GM21423 (cell line): ENCODE measurements around the gene CEP83.

Experiments used
- ATAC-seq: cut with Tn5 transposase; IDR thresholded peaks from one replicate; pipeline ENCODE4 v1.9.1; 2021; ENCODE audit warnings: mild to moderate bottlenecking, moderate library complexity; ENCODE audit not compliant: unreplicated experiment

Gene CEP83

DNA sequence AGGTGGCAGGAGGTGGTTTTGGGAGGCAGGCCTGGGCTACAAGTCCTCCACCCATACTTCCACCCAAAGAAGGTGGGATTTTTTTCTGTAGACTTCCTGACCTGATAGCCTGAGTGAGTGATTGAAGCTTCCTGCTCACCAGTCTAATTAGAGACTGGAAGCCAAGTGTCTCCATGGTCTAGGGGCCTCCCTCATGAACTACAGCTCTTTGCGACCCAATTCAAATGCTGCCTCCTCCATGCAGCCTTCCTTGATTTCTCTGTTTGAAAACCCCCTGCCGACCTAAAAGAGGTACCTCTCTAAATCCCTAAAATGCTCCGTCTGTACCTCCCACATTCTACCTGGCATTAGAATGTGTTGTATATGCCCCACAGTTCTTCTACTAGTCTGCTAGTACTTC, 186.4 kb downstream of the CEP83 start:
- ATAC-seq: no peak

GRCh38 chr12:94272280-94272679, 187.4 kb downstream of the CEP83 start:
- ATAC-seq: no peak

GRCh38 chr12:94271351-94271750, 188.3 kb downstream of the CEP83 start:
- ATAC-seq: no peak

- peak; percentile 45 for ATAC-seq
Observed at GRCh38 chr12:94269316-94269999, 190.2 kb downstream of the CEP83 start.

DNA sequence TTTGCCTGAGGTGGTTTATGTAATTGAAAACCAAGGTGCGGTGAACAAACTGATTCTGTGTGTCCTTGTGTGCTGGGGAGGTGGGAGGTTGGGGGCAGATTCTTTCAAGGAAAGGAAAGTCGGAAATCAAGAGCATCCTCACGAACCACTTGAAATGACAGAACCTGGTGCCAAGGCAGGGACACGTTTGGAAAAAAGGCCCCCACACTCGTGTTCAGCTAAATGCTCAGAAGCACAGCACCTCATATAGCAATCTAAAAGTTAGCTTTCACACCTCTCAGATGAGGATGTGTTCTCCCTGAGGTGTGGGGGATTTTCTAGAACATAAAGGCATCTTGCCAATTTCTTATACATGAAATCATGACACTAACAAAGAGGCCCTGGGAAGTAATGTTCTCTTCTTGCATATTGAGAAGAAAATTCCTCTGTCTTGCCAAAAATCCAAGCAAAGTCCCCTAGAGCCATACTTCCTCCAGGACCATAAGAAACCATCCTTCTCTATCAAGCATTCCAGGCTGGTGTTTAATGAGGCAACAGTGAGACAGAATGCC, 191.7 kb downstream of the CEP83 start:
- ATAC-seq: no peak

GRCh38 chr12:94267537-94267872, 192.2 kb downstream of the CEP83 start:
- ATAC-seq: no peak

- no peak for ATAC-seq
Observed at GRCh38 chr12:94266796-94267536, 192.7 kb downstream of the CEP83 start.

- no peak for ATAC-seq
Observed at GRCh38 chr12:94265966-94266745, 193.5 kb downstream of the CEP83 start.

- no peak for ATAC-seq
Observed at GRCh38 chr12:94265539-94265938, 194.1 kb downstream of the CEP83 start.

DNA sequence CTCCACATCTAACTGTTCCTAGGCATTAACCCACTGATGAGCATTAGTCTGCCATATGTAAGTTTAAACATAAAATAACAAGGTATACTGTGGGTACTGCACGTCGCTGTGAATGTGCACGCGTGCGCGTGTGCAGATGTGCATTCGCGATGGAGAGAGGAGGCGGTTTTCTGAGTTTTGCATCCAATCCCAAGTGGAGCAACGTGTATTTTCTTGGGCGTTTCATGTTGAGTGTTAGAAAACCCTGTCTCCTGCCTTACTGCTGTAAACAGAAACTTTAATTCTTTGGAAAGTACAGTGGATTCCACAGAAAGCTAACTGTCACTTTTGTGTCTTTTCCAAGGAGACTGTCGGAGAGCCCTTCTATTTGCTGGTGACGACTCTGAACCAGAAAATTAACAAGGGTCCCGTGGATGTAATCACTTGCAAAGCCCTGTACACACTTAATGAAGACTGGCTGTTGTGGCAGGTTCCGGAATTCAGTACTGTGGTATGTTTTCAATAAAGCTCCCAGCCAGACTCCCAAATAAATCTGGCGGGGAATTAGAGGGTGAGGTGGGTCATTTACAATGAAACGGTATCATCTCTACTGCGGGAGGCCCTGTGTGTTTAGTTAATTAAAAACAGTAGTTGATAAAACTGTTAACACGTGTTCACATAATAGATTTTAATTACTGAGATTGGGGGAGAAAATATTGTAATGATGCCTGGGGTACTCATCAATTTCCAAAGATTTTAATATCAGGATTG, 194.8 kb downstream of the CEP83 start:
- ATAC-seq: no peak

- ATAC-seq: no peak
Observed at GRCh38 chr12:94263905-94264561, 195.6 kb downstream of the CEP83 start.

DNA sequence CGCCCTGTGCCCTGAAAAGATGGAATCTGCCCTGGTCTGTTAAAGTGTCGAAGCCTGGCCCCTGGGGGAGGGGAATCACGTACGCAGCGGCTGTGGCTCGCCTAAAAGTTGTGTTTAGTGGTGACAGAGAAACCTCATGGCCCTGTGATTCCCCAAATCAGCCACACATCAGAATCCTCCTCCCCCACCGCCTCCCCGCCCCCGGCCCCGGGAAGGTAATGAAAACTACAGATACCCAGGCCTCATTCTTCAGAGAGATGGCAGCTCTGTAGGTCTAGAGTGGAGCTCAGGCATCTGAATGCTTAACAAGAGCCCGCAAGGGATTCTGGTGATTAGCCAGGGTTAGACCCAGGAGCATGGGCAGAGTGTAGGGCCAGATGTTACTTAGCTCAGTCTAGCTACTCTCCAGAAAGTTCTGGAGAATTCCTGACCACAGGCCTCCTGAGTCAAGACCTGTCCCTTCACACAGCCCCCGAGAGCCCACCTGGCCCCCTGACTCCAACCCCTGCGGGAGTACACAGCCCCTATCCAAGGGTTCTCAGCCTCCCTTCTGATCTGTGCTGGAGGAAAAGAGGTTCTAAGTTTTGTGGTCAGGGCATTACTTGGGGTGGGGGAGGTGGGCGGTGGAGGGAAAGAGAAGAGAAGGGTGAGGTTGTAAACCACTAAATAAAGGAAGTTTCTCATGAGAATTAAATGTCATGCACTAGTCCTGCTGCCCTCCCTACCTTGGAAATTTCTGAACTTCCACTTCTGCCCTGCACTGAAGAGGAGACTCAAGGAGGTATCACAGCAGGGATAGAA, 196.5 kb downstream of the CEP83 start:
- peak; percentile 43 for ATAC-seq

DNA sequence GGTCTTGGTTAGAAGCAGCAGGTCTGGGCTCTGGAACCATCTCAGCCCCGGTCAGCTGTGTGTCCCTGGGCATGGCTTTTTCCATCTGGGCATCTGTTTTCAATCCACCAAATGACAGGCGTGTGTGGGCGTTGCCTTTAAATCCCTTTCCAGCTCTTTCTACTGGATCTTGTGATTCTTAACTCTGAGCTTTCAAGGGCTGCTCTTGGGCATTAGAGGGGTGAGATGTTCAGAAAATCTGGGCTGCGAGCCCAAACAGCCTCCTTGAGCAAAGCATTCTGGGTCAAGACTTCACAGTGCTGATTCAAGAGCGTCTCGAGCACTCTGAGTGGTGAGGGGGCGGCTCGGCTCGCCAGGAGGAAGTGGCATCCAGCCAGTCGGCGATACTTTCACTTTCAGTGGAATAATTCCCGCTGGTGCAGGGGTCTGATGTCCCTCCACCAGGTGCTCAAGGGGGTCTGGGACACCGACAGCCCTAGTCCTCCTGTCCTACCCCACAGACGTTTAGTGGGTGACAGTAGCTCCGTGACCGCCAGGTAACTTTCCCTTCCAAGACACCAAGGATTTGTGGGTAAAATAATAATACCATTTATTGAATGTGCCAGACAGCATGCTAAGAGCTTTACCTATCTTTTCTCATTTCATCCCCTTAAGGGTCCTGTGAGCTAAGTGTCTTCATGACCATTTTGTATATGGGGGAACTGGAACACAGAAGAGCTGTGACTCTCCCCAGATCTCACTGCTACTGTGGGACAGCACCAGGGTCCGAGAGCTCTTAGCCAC, 197.2 kb downstream of the CEP83 start:
- ATAC-seq: peak; percentile 72

GRCh38 chr12:94261786-94262185, 197.9 kb downstream of the CEP83 start:
- ATAC-seq: no peak

GRCh38 chr12:94261119-94261518, 198.5 kb downstream of the CEP83 start:
- no peak for ATAC-seq

- ATAC-seq: no peak
Observed at GRCh38 chr12:94260717-94261116, 198.9 kb downstream of the CEP83 start.

DNA sequence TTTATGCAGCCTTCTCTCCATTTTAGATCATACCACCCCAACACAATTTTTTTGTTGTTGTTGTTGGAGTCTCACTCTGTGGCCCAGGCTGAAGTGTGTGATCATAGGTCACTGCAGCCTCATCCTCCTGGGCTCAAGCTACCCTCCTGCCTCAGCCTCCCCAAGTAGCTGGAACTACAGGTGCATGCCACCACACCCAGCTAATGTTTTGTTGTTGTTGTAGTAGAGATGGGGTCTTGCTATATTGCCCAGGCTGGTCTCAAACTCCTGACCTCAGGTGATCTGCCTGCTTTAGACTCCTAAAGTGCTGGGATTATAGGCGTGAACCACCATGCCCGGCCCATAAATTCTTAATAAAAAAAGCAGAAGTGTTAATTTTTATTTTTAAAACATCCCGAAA, 199.7 kb downstream of the CEP83 start:
- no peak for ATAC-seq

DNA sequence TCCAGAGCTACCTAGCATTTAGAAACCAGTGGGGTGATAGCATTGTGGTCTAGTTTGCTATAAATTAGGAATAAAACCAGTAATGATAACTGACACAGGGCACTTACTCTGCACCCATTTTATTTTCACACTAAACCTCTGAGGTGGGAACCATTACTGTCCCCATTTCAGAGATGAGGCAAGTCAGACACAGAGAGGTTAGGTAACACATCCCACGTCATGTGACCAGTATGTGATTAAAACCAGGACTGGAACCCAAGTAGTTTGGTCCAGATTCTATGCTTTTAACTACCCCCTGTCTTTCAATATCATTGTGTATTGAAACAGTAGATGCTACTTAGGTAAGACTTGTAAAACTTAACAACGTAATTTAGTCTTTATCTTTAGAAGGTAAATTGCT, 201.1 kb downstream of the CEP83 start:
- ATAC-seq: no peak
